Measurements from ENCODE around the gene ADD1. TPM values are rescaled to one million over a fixed set of nuclear protein-coding genes. Genes with fewer than 3 reads are reported as not detected.
"Not testable (repeated sequence)": the region's sequence is repeated elsewhere in the genome, so short reads cannot be mapped to it uniquely, and the experiment has no call there.

ADD1 gene
- polyA plus RNA-seq, 3 donors, result 224 to 234 (median 228) TPM

GRCh38 chr4:2932321-2932950 lies 88.8 kb downstream of the ADD1 start:
- DNase-seq (ENCODE audit: low read depth in 3 of 3, low spot score in 2 of 3), result no peak

- DNase-seq (ENCODE audit: low read depth in 3 of 3, low spot score in 2 of 3), result no peak
These were observed 89.4 kb downstream of the ADD1 start for GRCh38 chr4:2932951-2933565.

DNA sequence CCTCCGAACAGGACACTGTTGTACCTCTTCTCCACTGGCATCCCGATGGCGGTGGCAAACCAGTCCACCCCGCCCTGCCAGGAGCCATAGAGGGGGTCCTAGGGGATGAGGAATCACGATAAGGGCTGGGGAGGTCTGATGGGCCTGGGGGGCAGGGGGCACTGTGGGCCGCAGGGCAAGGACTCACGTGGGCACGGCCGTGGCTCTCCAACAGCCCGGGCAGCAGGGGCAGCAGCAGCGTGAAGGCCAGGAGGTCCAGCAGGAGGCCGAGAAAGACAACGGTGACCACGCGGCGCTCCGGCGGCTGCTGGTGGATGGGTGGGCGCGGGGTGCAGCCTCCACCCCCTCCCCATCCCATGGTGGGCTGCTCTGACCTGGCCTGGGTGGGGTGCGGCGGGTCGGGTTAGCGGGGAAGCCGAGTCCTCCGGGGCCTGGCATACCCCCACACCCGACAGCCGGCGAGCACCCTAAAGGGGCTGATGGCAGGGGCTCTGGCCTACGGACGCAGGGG lies 90.0 kb downstream of the ADD1 start:
- DNase-seq (ENCODE audit: low read depth in 3 of 3, low spot score in 2 of 3), result no peak

GRCh38 chr4:2934077-2934812 lies 90.6 kb downstream of the ADD1 start:
- DNase-seq (ENCODE audit: low read depth in 3 of 3, low spot score in 2 of 3), result no peak

DNA sequence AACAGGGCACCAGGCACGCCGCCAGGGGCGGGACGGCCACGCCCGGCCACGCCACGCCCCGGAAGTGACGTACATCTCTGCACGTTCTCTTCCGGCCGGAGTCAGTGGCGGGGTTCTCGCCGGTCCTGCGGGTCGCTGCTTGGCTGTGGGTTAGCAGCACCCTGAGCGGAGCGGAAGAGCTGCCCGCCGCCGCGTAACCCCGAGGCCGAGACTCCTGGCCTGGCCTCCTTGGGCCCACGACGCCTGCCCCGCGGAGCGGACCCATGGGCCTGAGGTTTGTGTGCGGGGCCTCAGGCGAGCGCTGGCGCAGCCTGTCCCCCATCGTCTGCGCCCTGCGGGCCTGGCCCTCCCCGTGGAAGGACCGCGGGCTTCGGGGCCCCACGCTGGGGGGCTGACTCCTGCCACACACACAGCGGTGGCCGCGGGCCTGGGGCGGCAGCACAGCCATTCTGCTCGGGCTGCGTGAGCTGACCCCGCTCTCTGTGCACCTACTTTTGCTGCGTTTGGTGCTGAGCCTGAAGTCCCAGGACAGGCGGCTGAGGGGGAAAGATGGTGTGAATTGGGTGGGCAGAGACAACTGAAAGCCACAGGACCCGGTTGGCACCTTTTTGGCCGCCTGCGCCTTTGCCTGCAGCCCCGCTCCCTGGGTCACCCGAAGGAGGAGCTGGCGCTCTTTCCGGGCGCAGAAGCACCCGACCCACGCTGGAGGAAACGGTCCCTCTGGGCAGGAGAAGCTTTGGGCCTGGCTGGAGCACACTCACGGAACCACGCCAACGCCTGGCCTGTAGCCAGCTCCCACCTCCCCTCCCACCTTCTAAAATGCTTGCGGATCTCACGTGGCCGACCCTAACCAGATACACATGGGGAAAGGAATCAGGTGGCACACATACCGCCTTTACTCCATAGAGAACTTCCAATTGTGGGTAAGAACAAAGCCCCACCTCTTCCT lies 91.4 kb downstream of the ADD1 start:
- DNase-seq (ENCODE audit: low read depth in 3 of 3, low spot score in 2 of 3), result peak; percentile 73 to 84 (median 83)

DNA sequence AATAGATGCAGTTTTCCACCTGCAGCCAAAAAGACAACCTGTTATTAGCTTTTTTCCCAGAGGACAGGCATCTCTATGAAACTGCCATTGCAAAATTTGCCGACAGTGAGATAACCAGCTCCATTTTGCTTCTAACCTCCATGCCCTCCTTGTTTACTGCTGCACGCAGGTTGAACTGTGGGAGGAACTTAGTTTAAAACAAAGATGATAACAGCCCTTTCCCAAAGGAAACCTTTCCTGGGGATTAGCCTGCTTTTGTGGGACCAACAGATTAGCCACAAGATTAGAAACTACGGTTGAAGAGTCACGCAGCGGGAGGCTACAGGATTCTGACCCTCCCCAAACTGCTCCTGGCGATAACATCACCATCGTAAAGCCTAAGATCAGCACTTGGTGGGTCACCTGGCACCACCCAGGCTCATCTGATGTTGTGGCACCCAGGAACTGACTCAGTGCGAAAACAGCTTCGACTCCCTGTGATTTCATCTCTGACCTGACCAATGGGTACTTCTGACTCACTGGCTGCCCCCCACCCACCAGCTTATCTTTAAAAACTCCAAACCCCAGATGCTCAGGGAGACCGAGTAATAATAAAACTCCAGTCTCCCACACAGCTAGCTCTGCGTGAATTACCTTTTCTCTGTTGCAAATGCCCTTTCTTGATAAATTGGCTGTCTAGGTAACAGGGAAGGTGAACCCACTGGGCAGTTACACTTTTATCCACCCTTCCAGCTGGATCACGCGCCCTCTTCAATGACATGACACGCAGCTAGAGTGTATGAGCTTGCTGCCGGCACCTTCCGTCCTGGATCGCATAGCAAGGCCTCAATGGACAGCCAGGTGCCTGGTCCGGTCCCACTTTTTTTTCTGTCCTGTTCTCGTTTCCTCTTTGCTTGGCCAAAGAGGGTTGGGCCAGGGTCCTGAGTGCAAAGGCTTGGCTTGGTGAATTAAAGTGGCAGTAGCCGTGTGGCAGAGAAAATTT lies 92.4 kb downstream of the ADD1 start:
- DNase-seq (ENCODE audit: low read depth in 3 of 3, low spot score in 2 of 3), result no peak

DNA sequence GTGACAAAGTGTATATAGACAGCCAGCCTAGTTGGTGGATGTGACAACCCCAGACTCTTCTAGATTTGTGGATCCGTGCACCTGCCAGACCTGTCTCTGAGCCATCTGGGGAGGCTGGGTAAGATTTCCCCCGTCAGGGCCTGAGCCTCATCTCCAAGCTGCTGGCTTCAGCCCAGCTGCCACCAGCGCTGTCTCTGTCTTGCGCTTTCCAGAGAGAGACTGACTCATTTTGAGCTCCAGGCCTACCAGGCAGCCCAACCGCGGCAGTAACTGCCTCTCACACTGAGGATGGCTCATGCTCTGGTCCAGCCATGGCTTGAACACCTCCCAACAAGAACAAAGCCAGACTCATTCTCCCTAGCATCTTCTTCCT lies 93.1 kb downstream of the ADD1 start:
- no peak for DNase-seq (ENCODE audit: low read depth in 3 of 3, low spot score in 2 of 3)

GRCh38 chr4:2937146-2937857 lies 93.7 kb downstream of the ADD1 start:
- DNase-seq (ENCODE audit: low read depth in 3 of 3, low spot score in 2 of 3), result no peak

DNA sequence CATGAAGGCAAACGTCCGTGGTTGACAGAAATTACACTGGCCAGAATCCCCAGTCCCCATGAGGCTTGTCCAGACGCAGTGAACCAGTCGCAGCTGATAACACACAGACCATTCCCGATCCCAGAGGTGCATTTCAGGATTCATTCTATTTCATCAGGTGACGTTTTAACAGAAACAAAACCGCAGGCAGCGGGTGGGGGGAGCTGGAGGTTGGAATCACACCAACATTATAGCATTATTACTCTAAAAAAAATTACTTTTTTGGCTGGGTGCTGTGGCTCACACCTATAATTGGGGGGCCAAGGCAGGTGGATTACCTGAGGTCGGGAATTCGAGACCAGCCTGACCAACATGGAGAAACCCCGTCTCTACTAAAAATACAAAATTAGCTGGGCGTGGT lies 94.3 kb downstream of the ADD1 start:
- DNase-seq (ENCODE audit: low read depth in 3 of 3, low spot score in 2 of 3), result no peak

DNA sequence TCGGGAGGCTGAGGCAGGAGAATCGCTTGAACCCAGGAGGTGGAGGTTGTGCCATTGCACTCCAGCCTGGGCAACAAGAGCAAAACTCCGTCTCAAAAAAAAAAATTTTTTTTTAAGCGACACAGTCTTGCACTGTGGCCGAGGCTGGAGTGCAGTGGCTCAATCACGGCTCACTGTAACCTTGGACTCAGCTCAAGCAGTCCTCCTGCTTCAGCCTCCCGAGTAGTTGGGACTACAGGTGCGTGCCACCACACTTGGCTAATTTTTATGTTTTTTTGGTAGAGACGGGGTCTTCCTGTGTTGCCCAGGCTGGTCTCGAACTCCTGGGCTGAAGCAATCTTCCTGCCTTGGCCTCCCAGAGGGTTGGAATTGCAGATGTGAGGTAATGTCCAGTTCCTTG lies 94.8 kb downstream of the ADD1 start:
- not testable (repeated sequence) for DNase-seq (ENCODE audit: low read depth in 3 of 3, low spot score in 2 of 3)

GRCh38 chr4:2938906-2939305 lies 95.3 kb downstream of the ADD1 start:
- no peak for DNase-seq (ENCODE audit: low read depth in 3 of 3, low spot score in 2 of 3)

GRCh38 chr4:2939383-2940243 lies 96.0 kb downstream of the ADD1 start:
- no peak for DNase-seq (ENCODE audit: low read depth in 3 of 3, low spot score in 2 of 3)

- no peak for DNase-seq (ENCODE audit: low read depth in 3 of 3, low spot score in 2 of 3)
These were observed 96.9 kb downstream of the ADD1 start for GRCh38 chr4:2940267-2941137.

DNA sequence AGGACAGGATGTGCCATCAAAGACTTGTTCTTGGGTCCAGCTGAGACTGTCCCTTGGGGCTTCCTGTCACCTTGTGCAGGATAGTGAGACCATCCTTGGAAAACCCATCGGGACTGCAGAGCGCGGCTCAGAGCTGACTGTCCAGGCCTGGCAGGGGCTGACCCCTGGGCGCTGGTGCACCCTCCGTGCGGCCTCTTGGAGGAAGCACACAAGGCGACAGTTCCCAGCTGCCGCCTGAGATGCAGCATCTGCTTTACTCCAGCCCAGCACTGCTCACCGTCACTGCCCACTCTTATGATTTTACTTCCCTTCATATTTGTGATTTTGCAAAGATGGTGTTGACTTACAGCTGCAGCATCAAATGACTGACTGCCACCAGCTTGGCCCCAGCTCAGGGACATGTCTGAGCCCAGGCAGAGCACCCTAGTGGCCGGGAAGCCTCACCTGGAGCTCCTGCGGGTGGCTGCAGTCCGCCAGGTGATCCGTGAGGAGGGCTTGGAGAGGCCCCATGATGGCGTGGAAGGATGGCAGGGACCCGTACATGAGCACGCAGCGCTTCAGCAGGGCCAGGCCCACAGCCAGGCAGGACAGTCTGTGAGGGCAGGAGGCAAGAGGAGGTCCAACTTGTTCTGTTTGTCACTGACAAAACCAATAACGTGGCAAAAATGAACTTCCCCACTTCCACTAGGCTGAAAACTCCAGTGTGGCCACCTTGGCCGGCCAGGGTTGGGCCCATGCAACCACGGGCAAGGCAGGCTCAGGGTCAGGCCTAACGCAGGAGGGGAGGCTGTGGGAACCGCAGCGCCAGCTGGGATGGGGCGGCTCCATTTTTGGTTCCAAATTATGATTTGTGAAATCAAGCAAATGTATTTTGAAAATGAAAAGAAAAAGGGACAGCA lies 97.7 kb downstream of the ADD1 start:
- no peak for DNase-seq (ENCODE audit: low read depth in 3 of 3, low spot score in 2 of 3)

DNA sequence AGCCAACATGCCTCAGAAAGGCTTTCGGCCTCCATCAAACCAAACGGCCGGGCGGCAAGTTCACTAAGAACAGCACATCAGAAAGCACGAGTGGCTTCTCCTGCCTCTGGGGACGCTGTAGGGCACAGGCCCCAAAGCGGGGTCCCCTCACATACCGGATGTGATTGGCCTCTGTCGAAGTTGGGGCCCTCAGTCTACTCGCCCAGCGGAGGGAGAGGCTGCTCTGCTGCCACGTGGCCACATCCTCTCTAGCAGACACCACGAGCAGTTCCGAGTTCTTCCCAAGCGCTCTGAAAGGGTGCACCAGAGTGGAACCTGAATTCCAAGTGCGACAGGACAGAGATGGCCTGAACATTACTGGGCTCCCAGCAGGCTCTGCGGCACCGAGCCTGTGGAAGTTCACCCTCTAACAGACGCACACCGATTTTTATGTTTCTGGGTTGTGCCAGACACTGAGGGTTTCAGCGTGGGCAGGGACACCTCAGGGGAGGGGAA lies 98.4 kb downstream of the ADD1 start:
- DNase-seq (ENCODE audit: low read depth in 3 of 3, low spot score in 2 of 3), result no peak
